ENCODE data around the gene GORAB.

GORAB gene

DNA sequence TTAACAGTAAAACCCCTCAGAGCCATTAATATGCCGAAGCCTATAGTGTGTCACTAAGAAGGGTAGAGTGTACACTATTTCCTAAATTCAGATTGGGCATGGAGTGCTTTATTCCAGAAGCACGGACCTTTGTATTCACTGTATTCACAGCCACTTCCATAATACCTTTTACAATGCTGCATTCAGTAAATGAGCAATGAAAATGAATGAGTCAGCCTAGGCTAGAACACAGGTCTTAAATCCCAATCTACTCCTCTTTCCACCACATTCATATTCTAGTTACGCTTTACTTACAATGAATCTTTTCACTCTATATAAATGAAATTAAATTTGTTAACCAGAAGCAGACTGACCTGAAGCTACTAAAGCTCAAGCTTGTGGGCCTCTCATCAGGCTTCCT, 13.0 kb upstream of the GORAB start:
- no peak for DNase-seq (ENCODE audit: insufficient read length, low spot score)
- FAIRE-seq = peak; percentile 41
- TF ChIP-seq, protein P1, sequence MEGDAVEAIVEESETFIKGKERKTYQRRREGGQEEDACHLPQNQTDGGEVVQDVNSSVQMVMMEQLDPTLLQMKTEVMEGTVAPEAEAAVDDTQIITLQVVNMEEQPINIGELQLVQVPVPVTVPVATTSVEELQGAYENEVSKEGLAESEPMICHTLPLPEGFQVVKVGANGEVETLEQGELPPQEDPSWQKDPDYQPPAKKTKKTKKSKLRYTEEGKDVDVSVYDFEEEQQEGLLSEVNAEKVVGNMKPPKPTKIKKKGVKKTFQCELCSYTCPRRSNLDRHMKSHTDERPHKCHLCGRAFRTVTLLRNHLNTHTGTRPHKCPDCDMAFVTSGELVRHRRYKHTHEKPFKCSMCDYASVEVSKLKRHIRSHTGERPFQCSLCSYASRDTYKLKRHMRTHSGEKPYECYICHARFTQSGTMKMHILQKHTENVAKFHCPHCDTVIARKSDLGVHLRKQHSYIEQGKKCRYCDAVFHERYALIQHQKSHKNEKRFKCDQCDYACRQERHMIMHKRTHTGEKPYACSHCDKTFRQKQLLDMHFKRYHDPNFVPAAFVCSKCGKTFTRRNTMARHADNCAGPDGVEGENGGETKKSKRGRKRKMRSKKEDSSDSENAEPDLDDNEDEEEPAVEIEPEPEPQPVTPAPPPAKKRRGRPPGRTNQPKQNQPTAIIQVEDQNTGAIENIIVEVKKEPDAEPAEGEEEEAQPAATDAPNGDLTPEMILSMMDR (IDR thresholded peaks at IDR 0.05; ENCODE audit: insufficient read depth, missing control alignments) = no peak

DNA sequence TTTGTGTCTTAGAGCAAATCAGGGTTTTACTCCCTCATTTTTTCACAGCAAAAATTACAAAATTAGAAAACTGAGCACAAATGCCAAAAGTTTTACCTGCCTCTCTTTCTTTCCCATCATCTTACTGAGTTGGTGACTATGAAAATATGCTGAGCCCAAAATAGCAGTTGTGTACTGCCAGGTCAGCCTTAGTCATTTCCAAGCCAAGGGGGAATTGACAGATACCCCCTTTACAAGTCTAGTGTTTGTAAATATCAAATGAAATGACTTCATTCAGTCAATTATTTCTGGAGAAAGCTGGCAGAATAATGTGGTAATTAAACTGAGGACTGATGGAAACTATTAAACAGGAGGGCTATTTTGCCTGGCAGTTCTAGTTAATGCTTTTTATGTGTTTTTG, 11.4 kb upstream of the GORAB start:
- TF ChIP-seq, protein P1 (IDR thresholded peaks at IDR 0.05; ENCODE audit: insufficient read depth, missing control alignments) = no peak
- DNase-seq (ENCODE audit: insufficient read length, low spot score) = no peak
- FAIRE-seq = peak; percentile 78

DNA sequence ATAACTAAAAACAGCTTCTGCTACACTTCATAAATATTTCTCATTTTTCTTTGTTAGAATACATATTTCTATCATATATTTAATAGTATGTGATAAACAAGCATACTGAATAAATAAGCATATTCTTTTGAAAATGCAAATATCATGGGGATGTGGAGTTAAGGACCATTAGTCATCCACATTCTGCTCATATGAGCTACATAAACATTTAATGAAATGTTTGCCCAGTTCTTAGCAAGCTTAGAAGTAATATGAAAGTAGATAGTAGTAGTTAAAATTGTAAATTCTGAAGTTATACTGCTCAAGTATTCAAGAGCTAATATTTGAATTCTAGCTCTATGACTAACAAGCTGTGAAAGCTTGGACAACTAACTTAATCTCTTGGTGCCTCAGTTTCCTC, 10.1 kb upstream of the GORAB start:
- TF ChIP-seq, protein P1 (IDR thresholded peaks at IDR 0.05; ENCODE audit: insufficient read depth, missing control alignments) = no peak
- no peak for DNase-seq (ENCODE audit: insufficient read length, low spot score)
- FAIRE-seq = no peak

DNA sequence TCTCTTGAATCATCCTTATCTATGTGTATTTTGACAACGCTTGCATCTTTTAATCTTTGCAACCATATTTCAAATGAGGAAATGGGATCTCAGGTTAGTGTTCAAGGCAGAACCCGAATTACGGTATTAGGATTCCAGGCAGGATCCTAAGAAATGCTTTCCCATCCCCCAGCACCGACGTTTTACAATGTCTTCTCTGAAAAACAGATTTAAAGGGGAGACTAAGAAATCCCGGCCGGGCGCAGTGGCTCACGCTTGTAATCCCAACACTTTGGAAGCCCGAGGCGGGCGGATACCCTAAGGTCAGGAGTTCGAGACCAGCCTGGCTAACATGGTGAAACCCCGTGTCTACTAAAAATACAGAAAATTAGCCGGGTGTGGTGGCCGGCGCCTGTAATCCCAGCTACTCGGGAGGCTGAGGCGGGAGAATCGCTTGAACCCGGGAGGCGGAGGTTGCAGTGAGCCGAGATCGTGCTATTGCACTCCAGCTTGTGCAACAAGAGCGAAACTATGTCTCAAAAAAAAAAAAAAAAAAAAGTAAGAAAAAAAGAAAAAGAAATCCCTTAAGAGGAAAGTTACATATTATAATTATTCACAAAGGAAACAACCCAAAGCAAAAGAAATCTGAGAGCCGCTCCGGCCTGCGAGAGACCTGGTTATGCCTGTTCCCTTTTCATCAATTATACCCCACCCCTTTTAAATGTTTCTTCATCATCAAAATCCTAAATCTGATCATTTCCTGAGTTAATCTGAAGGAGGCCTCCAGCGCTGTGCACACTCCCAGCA, 801 bp upstream of the GORAB start:
- peak; percentile 89 for FAIRE-seq
- DNase-seq (ENCODE audit: insufficient read length, low spot score) = no peak
- TF ChIP-seq, protein P1 (IDR thresholded peaks at IDR 0.05; ENCODE audit: insufficient read depth, missing control alignments) = no peak

DNA sequence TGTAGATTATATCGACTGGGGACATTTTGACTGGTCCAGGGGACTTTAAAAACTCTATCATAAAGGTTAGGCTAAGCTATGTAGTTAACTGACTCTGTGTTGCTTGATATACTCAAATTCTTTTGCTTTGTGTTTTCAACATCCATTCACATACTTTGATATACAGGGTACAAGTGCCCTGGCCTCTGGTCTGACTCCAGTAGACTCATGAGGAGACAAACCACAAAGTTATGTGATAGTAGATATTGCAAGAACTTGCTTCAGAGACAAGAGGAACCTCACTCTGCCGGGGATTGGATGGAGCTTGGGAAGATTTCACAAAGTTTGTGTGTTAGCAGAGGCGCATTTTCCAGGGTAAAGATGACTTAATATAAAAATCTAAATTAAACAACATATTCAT, 1.3 kb downstream of the GORAB start:
- no peak for FAIRE-seq
- TF ChIP-seq, protein P1 (IDR thresholded peaks at IDR 0.05; ENCODE audit: insufficient read depth, missing control alignments) = no peak
- DNase-seq (ENCODE audit: insufficient read length, low spot score) = no peak

DNA sequence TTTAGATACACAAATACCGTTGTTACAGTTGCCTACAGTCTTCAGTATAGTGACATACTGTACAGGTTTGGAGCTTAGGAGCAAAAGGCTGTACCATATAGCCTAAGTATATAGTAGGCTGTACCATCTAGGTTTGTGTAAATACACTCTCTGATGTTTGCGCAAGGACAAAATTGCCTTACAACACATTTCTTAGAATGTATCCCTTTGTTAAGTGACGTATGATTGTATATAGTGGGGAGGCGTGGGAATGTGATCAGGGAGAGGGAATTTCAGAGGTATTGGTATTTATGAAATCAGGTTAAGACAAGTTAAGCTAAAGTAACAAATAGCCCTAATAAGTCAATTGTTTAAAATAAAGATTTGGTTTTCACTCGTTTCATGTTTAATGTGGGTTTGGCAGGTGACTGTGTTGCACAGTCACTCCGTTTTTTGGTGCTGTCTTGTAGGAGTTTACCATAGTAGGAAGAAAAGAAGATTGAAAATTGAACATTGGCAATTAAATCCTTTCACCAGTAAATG, 2.7 kb downstream of the GORAB start:
- no peak for DNase-seq (ENCODE audit: insufficient read length, low spot score)
- peak; percentile 71 for FAIRE-seq
- TF ChIP-seq, protein P1 (IDR thresholded peaks at IDR 0.05; ENCODE audit: insufficient read depth, missing control alignments) = no peak

DNA sequence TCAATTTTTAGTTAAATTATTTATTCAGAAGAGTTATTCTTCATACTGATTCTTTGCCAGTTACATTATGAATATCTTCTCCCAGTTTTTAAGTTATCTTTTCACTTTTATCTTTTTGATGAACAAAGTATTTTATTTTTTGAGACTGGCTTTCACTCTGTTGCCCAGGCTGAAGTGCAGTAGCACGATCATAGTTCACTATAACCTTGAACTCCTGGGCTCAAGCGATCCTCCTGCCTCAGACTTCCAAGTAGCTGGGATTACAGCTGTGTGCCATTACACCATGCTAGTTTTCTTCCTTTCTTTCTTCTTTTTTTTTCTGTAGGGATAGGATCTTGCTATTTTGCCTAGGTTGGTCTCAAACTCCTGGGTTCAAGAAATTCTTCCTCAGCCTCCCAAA, 3.5 kb downstream of the GORAB start:
- TF ChIP-seq, protein P1 (IDR thresholded peaks at IDR 0.05; ENCODE audit: insufficient read depth, missing control alignments) = no peak
- DNase-seq (ENCODE audit: insufficient read length, low spot score) (no peak), FAIRE-seq (no peak)

Measured in D721Med (cell line).